HCT116 (cell line): ENCODE results near the gene ADAMTS1. TPM values are rescaled to one million over a fixed set of nuclear protein-coding genes. Genes with fewer than 3 reads are reported as not detected.

Source experiments
- ATAC-seq: fragments of 200-7000 bp; cut with Tn5 transposase; 2 replicates; pipeline ENCODE4 v1.9.1; 2020; ENCODE audit warnings: mild to moderate bottlenecking, moderate library complexity
- BruUV-seq: library from RNA; stranded (reverse); fragments of 400-500 nt; replicated peaks from 2 replicates; lab custom pipeline; 2021; lab: Mats Ljungman, UMichigan
- CTCF ChIA-PET: fragments of 300-600 bp; sonication (Branson Sonifier 250); formaldehyde crosslinking; loops from one replicate; lab custom pipeline; 2021; ENCODE audit warnings: antibody characterized with exemption; lab: Charles Lee
- POLR2A ChIA-PET: fragments of 300-600, 350-600 bp; sonication (Branson Sonifier 250); formaldehyde crosslinking; loops from one replicate; lab custom pipeline; 2021; ENCODE audit warnings: antibody characterized with exemption; lab: Charles Lee
- RAD21 ChIA-PET, 2 experiments: fragments of 300-600 bp; sonication (Branson Sonifier 250); formaldehyde crosslinking; loops; one replicate each; lab custom pipeline; 2023; ENCODE audit warnings: low total read pairs in 2 of 2; ENCODE audit not compliant: uncharacterized antibody in 2 of 2, unreplicated experiment in 2 of 2, low non-redundant PET in 1 of 2; lab: Charles Lee
- DNase-seq: peaks from one replicate; pipeline ENCODE4 v3.0.0-alpha.2; 2010; ENCODE audit warnings: low read depth, low spot score
- H2AFZ ChIP-seq: fragments of 200-600 bp; shearing (Covaris generic), sonication (generic); 2 replicates; pipeline ENCODE4 v1.6.1; 2017; ENCODE audit warnings: low read depth, mixed run types, mixed read lengths, antibody characterized with exemption, low read length; ENCODE audit not compliant: poor library complexity, severe bottlenecking
- H3K27ac ChIP-seq: 2 replicates; pipeline ENCODE4 v1.5.1; 2012; ENCODE audit warnings: low read depth, low read length
- H3K27me3 ChIP-seq: fragments of 200-600 bp; sonication (generic); 2 replicates; pipeline ENCODE4 v1.6.1; 2016; ENCODE audit warnings: mixed run types, low read length, mixed read lengths; ENCODE audit not compliant: insufficient read depth
- H3K36me3 ChIP-seq, 2 experiments: fragments of 200-500 bp in 1 of 2; fragments of 200-600 bp in 1 of 2; sonication (Bioruptor generic) in 1 of 2; sonication (generic) in 1 of 2; 2 replicates each; pipeline versions ENCODE4 v1.5.1 to v1.6.1; 2014 to 2016; ENCODE audit warnings: low read length in 2 of 2, inconsistent platforms in 1 of 2, mixed read lengths in 1 of 2, mixed run types in 1 of 2; ENCODE audit not compliant: insufficient read depth in 2 of 2, control insufficient read depth in 1 of 2
- H3K4me1 ChIP-seq, 2 experiments: fragments of 200-600 bp in 1 of 2; sonication (generic) in 1 of 2; 2 replicates each; pipeline versions ENCODE4 v1.5.1 to v1.6.1; 2012 to 2017; ENCODE audit warnings: low read length in 2 of 2, inconsistent platforms in 1 of 2, mild to moderate bottlenecking in 1 of 2, mixed read lengths in 1 of 2, mixed run types in 1 of 2, moderate library complexity in 1 of 2; ENCODE audit not compliant: insufficient read depth in 2 of 2, control insufficient read depth in 1 of 2
- H3K4me2 ChIP-seq: fragments of 200-600 bp; sonication (generic); 2 replicates; pipeline ENCODE4 v1.6.1; 2017; ENCODE audit warnings: mixed run types, low read length, mixed read lengths
- H3K4me3 ChIP-seq, 2 experiments: fragments of 200-600 bp in 1 of 2; sonication (generic) in 1 of 2; replicated peaks in 1 of 2; 2 replicates each; pipeline ENCODE4 v1.5.1; 2011 to 2016; ENCODE audit warnings: low read length in 2 of 2, control low read depth in 1 of 2, low read depth in 1 of 2, mild to moderate bottlenecking in 1 of 2, mixed read lengths in 1 of 2, mixed run types in 1 of 2
- H3K79me2 ChIP-seq: fragments of 200-600 bp; sonication (generic); 2 replicates; pipeline ENCODE4 v1.6.1; 2017; ENCODE audit warnings: mild to moderate bottlenecking, mixed run types, low read length, moderate library complexity, mixed read lengths; ENCODE audit not compliant: insufficient read depth
- H3K9ac ChIP-seq: fragments of 200-600 bp; sonication (generic); 2 replicates; pipeline ENCODE4 v1.6.1; 2016; ENCODE audit warnings: low read length, mixed read lengths
- H3K9me2 ChIP-seq: fragments of 200-600 bp; sonication (generic), shearing (Covaris generic); 2 replicates; pipeline ENCODE4 v1.6.1; 2017; ENCODE audit warnings: mixed run types, mild to moderate bottlenecking, moderate library complexity; ENCODE audit not compliant: insufficient read depth
- H3K9me3 ChIP-seq, 2 experiments: fragments of 200-500 bp in 1 of 2; fragments of 200-600 bp in 1 of 2; sonication (Bioruptor generic) in 1 of 2; sonication (generic) in 1 of 2; 2 replicates each; pipeline ENCODE4 v1.6.1; 2014 to 2017; ENCODE audit warnings: low read length in 2 of 2, mixed read lengths in 2 of 2, inconsistent platforms in 1 of 2, low read depth in 1 of 2, mild to moderate bottlenecking in 1 of 2, mixed run types in 1 of 2, moderate library complexity in 1 of 2; ENCODE audit not compliant: control insufficient read depth in 1 of 2, insufficient read depth in 1 of 2
- H4K20me1 ChIP-seq: fragments of 200-600 bp; sonication (generic), shearing (Covaris generic); 2 replicates; pipeline ENCODE4 v1.6.1; 2017; ENCODE audit warnings: mixed run types, mild to moderate bottlenecking, moderate library complexity; ENCODE audit not compliant: insufficient read depth
- CBX3 ChIP-seq: IDR thresholded peaks from 2 replicates; pipeline ENCODE4 v1.6.1; 2012; ENCODE audit warnings: low read depth
- CEBPB ChIP-seq: IDR thresholded peaks from 2 replicates; pipeline ENCODE4 v1.6.1; 2012; ENCODE audit warnings: low read depth
- EGR1 ChIP-seq: IDR thresholded peaks from 2 replicates; pipeline ENCODE4 v1.6.1; 2012; ENCODE audit warnings: low read depth
- ELF1 ChIP-seq: IDR thresholded peaks from 2 replicates; pipeline ENCODE4 v1.6.1; 2012; ENCODE audit warnings: low read depth, borderline replicate concordance
- EZH2 ChIP-seq: fragments of 200-600 bp; sonication (generic); IDR thresholded peaks from 2 replicates; pipeline ENCODE4 v1.6.1; 2017; ENCODE audit warnings: antibody characterized with exemption, mixed run types
- EZH2phosphoT487 ChIP-seq: fragments of 200-600 bp; IDR thresholded peaks from 2 replicates; pipeline ENCODE4 v1.6.1; 2018; ENCODE audit warnings: antibody characterized with exemption, borderline replicate concordance
- FOSL1 ChIP-seq: IDR thresholded peaks from 2 replicates; pipeline ENCODE4 v1.6.1; 2012; ENCODE audit warnings: low read depth
- JUND ChIP-seq: IDR thresholded peaks from 2 replicates; pipeline ENCODE4 v1.6.1; 2012
- POLR2A ChIP-seq: IDR thresholded peaks from 2 replicates; pipeline ENCODE4 v1.7.0; 2011; ENCODE audit warnings: borderline replicate concordance; ENCODE audit not compliant: insufficient read depth, insufficient read length; ENCODE audit errors: extremely low read depth
- POLR2AphosphoS5 ChIP-seq: IDR thresholded peaks from 2 replicates; pipeline ENCODE4 v1.6.1; 2011; ENCODE audit warnings: mild to moderate bottlenecking, low read depth, low read length, moderate library complexity
- RAD21 ChIP-seq: IDR thresholded peaks from 2 replicates; pipeline ENCODE4 v1.6.1; 2012; ENCODE audit warnings: low read depth, mild to moderate bottlenecking
- SP1 ChIP-seq: IDR thresholded peaks from 2 replicates; pipeline ENCODE4 v1.6.1; 2012; ENCODE audit warnings: low read depth
- SRF ChIP-seq: IDR thresholded peaks from 2 replicates; pipeline ENCODE4 v1.6.1; 2012; ENCODE audit warnings: low read depth
- TCF7L2 ChIP-seq: IDR thresholded peaks from 2 replicates; pipeline ENCODE4 v1.7.0; 2011; ENCODE audit warnings: borderline replicate concordance, inconsistent platforms; ENCODE audit not compliant: insufficient read depth, insufficient read length; ENCODE audit errors: extremely low read depth
- YY1 ChIP-seq: IDR thresholded peaks from 2 replicates; pipeline ENCODE4 v1.6.1; 2011; ENCODE audit warnings: low read length, low read depth, moderate library complexity, mild to moderate bottlenecking; ENCODE audit not compliant: insufficient replicate concordance; ENCODE audit errors: extremely low read depth
- ZFX ChIP-seq: fragments of 450-650 bp; IDR thresholded peaks from 2 replicates; pipeline ENCODE4 v1.6.1; 2017
- ZNF274 ChIP-seq: fragments of 200-500 bp; sonication (Bioruptor generic); IDR thresholded peaks from 2 replicates; pipeline ENCODE4 v1.6.1; 2014; ENCODE audit warnings: mild to moderate bottlenecking, low read depth, low read length, inconsistent platforms
- intact Hi-C: fragments of 100-400 bp; cut with micrococcal nuclease; formaldehyde crosslinking; loops from 2 replicates; pipeline ENCODE4 v1.10.0; 2022
- total RNA-seq: library from RNA; stranded (reverse); gene quantifications from one replicate; pipeline ENCODE4 v1.2.1, GENCODE V29; 2021; ENCODE audit not compliant: unreplicated experiment
- TF ChIP-seq, protein P1 (sequence below): IDR thresholded peaks from 2 replicates; pipeline ENCODE4 v1.6.1; 2012
- TF ChIP-seq, protein P2 (sequence below): IDR thresholded peaks from 2 replicates; pipeline ENCODE4 v1.6.1; 2012
- TF ChIP-seq, protein P3 (sequence below): IDR thresholded peaks from 2 replicates; pipeline ENCODE4 v1.6.1; 2012; ENCODE audit warnings: low read depth

The ADAMTS1 gene
- total RNA-seq, 1 experiment from 2014 or later = 0.98 TPM

DNA sequence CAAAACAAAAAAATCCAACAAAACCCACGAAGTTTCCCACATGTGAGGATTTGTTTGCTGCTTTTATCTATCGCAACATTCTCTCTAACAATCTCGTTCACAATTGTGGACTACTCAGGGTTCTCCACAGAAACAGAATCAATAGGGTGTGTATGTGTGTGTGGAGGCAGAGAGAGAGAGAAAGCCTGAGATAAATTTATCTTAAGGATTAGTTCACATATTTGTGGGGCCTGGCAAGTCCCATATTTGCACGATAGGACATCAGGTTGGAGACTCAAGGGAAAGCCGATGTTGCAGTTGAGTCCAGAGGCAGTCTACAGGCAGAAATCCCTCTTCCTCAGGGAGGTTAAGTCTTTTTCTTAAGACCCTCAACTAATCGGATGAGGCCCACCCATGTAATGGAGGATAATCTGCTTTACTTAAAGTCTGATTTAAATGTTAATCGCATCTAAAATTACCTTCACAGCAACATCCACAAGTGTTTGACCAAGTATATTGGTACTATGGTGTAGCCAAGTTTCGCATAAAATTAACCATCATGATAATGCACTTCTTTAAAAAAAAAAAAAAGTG is 31.7 kb downstream of the ADAMTS1 start:
- no peaks in the 10 kb centered on the region for H3K9me2 ChIP-seq
- H3K4me3 ChIP-seq = no peak overlapping the region
- no peaks in the 10 kb centered on the region for H4K20me1 ChIP-seq
- no TSS peak for BruUV-seq
- ATAC-seq = no peak
- no peak overlapping the region for H2AFZ ChIP-seq
- CTCF ChIA-PET = no interaction called here
- H3K9me3 ChIP-seq = peaks cover 8 to 12% of the 10 kb centered on the region in 2 experiments; a peak in 2 of 4 replicates
- no peaks in the 10 kb centered on the region for H3K4me1 ChIP-seq
- intact Hi-C loops = no loop called here
- no peaks in the 10 kb centered on the region; a peak in 1 of 4 replicates for H3K36me3 ChIP-seq
- H3K27me3 ChIP-seq = no peaks in the 10 kb centered on the region
- TF ChIP-seq ZNF274 (no peak), ELF1 (no peak), EZH2phosphoT487 (no peak), EGR1 (no peak), SP1 (no peak), POLR2AphosphoS5 (no peak), SRF (no peak), ZFX (no peak), TCF7L2 (no peak), JUND (no peak), EZH2 (no peak), FOSL1 (no peak), POLR2A (no peak), YY1 (no peak), CEBPB (no peak), CBX3 (no peak), RAD21 (no peak)
- TF ChIP-seq, protein P1, sequence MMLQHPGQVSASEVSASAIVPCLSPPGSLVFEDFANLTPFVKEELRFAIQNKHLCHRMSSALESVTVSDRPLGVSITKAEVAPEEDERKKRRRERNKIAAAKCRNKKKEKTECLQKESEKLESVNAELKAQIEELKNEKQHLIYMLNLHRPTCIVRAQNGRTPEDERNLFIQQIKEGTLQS = no peak
- TF ChIP-seq, protein P2, sequence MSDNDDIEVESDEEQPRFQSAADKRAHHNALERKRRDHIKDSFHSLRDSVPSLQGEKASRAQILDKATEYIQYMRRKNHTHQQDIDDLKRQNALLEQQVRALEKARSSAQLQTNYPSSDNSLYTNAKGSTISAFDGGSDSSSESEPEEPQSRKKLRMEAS = no peak
- TF ChIP-seq, protein P3, sequence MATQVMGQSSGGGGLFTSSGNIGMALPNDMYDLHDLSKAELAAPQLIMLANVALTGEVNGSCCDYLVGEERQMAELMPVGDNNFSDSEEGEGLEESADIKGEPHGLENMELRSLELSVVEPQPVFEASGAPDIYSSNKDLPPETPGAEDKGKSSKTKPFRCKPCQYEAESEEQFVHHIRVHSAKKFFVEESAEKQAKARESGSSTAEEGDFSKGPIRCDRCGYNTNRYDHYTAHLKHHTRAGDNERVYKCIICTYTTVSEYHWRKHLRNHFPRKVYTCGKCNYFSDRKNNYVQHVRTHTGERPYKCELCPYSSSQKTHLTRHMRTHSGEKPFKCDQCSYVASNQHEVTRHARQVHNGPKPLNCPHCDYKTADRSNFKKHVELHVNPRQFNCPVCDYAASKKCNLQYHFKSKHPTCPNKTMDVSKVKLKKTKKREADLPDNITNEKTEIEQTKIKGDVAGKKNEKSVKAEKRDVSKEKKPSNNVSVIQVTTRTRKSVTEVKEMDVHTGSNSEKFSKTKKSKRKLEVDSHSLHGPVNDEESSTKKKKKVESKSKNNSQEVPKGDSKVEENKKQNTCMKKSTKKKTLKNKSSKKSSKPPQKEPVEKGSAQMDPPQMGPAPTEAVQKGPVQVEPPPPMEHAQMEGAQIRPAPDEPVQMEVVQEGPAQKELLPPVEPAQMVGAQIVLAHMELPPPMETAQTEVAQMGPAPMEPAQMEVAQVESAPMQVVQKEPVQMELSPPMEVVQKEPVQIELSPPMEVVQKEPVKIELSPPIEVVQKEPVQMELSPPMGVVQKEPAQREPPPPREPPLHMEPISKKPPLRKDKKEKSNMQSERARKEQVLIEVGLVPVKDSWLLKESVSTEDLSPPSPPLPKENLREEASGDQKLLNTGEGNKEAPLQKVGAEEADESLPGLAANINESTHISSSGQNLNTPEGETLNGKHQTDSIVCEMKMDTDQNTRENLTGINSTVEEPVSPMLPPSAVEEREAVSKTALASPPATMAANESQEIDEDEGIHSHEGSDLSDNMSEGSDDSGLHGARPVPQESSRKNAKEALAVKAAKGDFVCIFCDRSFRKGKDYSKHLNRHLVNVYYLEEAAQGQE = no peak
- TF ChIP-seq, all 23 proteins: peak for 0
- ChIA-PET RAD21 (no interaction called here), POLR2A (no interaction called here)
- no peak overlapping the region for H3K4me2 ChIP-seq
- no peaks in the 10 kb centered on the region for H3K79me2 ChIP-seq
- DNase-seq = no peak
- H3K27ac ChIP-seq = no peak overlapping the region
- H3K9ac ChIP-seq = no peak overlapping the region
